Lower leg skin (tissue), 4 donors: ENCODE data around the gene ABAT. TPM values are rescaled to one million over a fixed set of nuclear protein-coding genes. Genes with fewer than 3 reads are reported as not detected.
"Not testable (repeated sequence)": the region's sequence is repeated elsewhere in the genome, so short reads cannot be mapped to it uniquely, and the experiment has no call there.

Experiments
- DNase-seq, 2 donors: peaks; one replicate each; pipeline ENCODE4 v3.0.0-alpha.2; 2019; ENCODE audit warnings: low spot score in 2 of 2
- H3K4me3 ChIP-seq: fragments of 200-600 bp; sonication (generic); 2 replicates; pipeline ENCODE4 v1.5.1; 2017; ENCODE audit warnings: mild to moderate bottlenecking, low read depth; ENCODE audit not compliant: poor library complexity, severe bottlenecking
- CTCF ChIP-seq, 3 donors: fragments of 450-650 bp; IDR thresholded peaks; one replicate each; pipeline ENCODE4 v1.5.1; 2016; ENCODE audit warnings: antibody characterized with exemption in 3 of 3, mild to moderate bottlenecking in 3 of 3, moderate library complexity in 2 of 3
- POLR2A ChIP-seq, 2 donors: fragments of 450-650 bp; IDR thresholded peaks; one replicate each; pipeline ENCODE4 v1.6.1; 2016 to 2017; ENCODE audit warnings: antibody characterized with exemption in 2 of 2, mild to moderate bottlenecking in 1 of 2, moderate library complexity in 1 of 2
- WGBS, 2 donors: methylation state at CpG; one replicate each; pipeline ENCODE4 v1.1.5; 2018; 5-methylcytosine and 5-hydroxymethylcytosine counted together
- intact Hi-C: fragments of 100-400 bp; cut with DNase I; formaldehyde crosslinking; loops from one replicate; pipeline ENCODE4 v1.15.0; 2023; ENCODE audit warnings: low total_unique reads
- total RNA-seq, 4 donors: library from RNA; depleted of rRNA; stranded (reverse); fragments of >200 nt; gene quantifications; one replicate each; pipeline ENCODE4 v1.1.0, GENCODE V29; 2016

ABAT gene
- total RNA-seq, 4 donors from 2014 or later: 1.5 to 5.1 (median 2.6) TPM

GRCh38 chr16:8697965-8698364 is 23.5 kb downstream of the ABAT start:
- WGBS, 2 donors: 24 to 31% methylated on average over 3 of the region's 3 CpGs
- intact Hi-C loops: no loop called here
- DNase-seq: no peak
- H3K4me3 ChIP-seq: no peak overlapping the region
- no peak for TF ChIP-seq POLR2A (IDR thresholded peaks at IDR 0.05)
- no peak for TF ChIP-seq CTCF (IDR thresholded peaks at IDR 0.05)

GRCh38 chr16:8703693-8704092 is 29.3 kb downstream of the ABAT start:
- H3K4me3 ChIP-seq: no peak overlapping the region
- intact Hi-C loops: no loop called here
- WGBS, 2 donors: 81 to 85% methylated on average over 2 of the region's 2 CpGs
- TF ChIP-seq CTCF (IDR thresholded peaks at IDR 0.05): no peak
- no peak for TF ChIP-seq POLR2A (IDR thresholded peaks at IDR 0.05)
- no peak for DNase-seq

- TF ChIP-seq POLR2A (IDR thresholded peaks at IDR 0.05) (no peak), CTCF (IDR thresholded peaks at IDR 0.05) (no peak)
- WGBS, 2 donors: 72 to 75% methylated on average over 3 of the region's 3 CpGs
- no peak overlapping the region for H3K4me3 ChIP-seq
- no peak for DNase-seq
- intact Hi-C loops: no loop called here
Measured at GRCh38 chr16:8704098-8704497, 29.7 kb downstream of the ABAT start.

- WGBS, 2 donors: 48 to 68% methylated on average over 4 of the region's 4 CpGs
- intact Hi-C loops, H3K4me3 ChIP-seq, DNase-seq: not testable (repeated sequence)
Measured at GRCh38 chr16:8705100-8705822, 30.8 kb downstream of the ABAT start.

GRCh38 chr16:8708536-8708935 is 34.1 kb downstream of the ABAT start:
- intact Hi-C loops: no loop called here
- 34 to 40% methylated on average over 4 of the region's 4 CpGs for WGBS, 2 donors
- no peak overlapping the region for H3K4me3 ChIP-seq
- TF ChIP-seq POLR2A (IDR thresholded peaks at IDR 0.05) (no peak), CTCF (IDR thresholded peaks at IDR 0.05) (no peak)
- DNase-seq: no peak

GRCh38 chr16:8712589-8713361 is 38.4 kb downstream of the ABAT start:
- WGBS, 2 donors: 25 to 28% methylated on average over 27 of the region's 27 CpGs
- no peak overlapping the region for H3K4me3 ChIP-seq
- no peak for TF ChIP-seq CTCF (IDR thresholded peaks at IDR 0.05)
- no peak for TF ChIP-seq POLR2A (IDR thresholded peaks at IDR 0.05)
- intact Hi-C loops: no loop called here
- DNase-seq: no peak
